ENCODE measurements around the gene SPAG9.

GRCh38 chr17:51013322-51013721, 107.3 kb downstream of the SPAG9 start:
- TF ChIP-seq CTCF (IDR thresholded peaks at IDR 0.05; ENCODE audit: low read depth, low read length, poor library complexity, severe bottlenecking) (no peak), EZH2phosphoT487 (IDR thresholded peaks at IDR 0.05; ENCODE audit: borderline replicate concordance, low read length) (no peak)
